Stimulated activated CD4-positive, alpha-beta T cell treated with anti-CD3 and anti-CD28 coated beads, Interleukin-4, amount 100 ng/mL, for 48 hours (primary cell): ENCODE results near the gene PTPRD.

ENCODE experiments used
- DNase-seq, 2 donors: peaks; one replicate each; pipeline ENCODE4 v3.0.0-alpha.2; 2020; ENCODE audit warnings: low read depth in 2 of 2

PTPRD gene

DNA sequence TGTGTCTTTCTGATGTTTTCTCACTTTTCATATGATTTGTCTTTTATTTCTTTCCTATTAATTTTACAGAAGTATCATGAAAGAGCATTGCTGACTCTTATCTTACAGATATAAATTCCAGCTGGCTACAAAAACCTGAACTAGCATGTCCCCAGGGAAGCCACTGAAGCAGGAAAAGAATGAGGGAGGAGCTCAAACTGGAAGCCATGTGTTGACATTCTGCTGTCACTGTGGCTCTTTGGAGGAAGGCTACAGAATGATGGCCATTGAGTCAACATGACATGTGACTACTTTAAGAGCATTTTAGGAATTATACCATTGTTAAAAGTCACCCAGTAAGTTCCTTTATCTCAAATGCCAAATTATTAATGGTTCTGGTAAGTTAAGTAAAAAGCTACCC lies 2174.9 kb downstream of the PTPRD start:
- no peak for DNase-seq

DNA sequence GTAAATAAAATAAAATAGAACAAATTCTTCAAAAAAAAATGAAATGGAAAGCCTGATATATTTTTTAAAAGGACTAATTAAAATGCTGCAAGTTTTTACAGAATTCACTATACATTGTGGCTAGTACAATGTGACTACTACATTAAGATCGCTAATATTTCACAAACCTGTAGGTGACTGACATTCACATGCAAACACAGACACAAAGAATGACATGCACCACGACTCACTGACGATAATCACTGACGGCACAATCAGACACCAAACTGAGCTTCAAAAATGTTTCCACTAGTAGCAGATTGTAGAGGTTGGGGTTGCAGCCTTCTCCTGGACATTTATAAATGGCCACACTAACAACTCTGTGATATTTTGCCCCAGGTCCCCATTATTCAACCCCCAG lies 2175.5 kb downstream of the PTPRD start:
- no peak for DNase-seq

DNA sequence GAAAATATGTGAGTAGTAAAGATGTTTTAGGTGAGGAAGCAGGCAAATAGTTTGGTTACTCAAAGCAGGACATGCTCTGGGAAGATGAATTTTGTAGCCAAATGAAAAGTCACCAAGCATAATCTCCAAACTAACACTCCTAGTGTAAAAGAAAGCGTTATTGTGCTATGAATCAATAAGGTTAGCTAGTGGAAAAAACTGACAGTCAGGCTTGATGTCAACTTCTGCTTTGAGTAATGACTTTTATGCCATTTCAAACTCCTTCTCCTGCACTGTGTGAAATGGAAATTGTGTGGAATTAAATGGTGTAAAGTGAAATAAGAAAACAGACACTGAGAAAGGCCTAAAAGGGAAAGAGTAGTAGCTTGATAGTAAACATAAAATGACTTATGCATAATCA lies 2176.0 kb downstream of the PTPRD start:
- no peak for DNase-seq

DNA sequence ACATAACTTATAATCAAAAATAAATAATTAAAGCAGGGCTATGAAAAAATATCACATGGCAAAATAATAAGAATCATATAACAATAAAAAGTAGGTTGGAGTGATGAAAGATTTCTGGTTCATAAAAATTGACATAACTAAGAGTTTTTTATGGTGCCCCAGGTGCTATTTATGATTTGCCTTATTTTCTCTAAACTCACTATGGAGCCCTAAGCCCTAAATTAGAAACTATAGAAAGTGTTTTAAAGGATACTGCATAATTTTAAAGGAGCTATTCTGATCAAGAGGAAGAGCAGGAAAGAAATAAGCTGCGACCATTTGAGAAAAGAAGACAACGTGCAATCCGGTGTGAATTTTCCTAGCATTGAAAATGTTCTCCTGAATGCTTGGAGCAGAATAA lies 2178.2 kb downstream of the PTPRD start:
- no peak for DNase-seq

DNA sequence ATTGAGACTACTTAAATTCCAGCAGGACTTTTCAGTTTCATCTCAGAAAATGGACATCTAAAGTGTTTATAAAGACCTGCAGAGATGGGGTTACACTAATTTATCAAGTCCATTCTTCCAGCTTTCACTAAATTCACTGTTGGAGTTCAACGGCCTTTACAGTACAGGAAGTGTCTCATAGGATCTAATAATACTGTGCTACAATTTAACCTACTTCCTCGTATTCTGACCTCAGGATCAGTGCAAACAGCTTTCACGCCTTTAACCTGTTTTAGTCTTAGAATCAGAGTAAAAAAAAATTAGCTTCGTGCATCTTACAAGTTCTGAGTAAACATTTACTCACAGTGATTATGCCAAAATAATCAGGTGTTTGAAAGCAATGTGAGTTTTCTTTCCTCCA lies 2180.6 kb downstream of the PTPRD start:
- no peak for DNase-seq

DNA sequence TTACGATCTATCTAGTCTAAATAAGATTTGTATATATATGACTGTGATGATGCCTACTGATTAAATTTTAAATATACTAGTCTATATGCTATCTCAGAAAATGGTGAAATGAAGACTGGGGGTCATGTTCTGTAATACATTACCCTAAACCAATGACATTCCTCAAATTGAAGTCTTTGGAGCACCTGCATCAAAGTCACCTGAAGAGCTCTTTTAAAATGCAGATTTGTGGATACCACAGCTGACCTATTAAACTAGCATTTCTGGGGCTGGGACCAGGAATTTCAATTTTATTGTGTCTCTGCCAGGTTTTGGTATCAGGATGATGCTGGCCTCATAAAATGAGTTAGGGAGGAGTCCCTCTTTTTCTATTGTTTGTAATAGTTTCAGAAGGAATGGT lies 2181.3 kb downstream of the PTPRD start:
- DNase-seq, result no peak

DNA sequence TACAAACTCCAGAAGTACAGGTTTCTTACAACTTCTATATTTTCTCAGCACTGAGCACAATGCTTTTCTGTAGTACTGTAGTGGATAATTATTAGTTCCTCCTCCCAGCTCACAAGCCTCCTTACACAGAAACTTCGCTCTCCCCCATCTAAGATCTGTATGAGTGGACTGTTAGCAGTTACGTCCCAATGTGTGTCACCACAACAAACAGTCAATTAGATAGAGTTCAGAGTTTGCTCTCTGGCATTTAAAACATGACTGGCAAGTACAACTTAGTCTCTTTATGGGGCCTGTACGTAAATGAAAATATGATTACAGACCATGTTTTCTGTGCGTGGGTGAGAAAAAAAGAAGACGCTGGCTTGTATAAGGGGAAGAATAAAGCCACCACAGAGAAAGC lies 2181.9 kb downstream of the PTPRD start:
- DNase-seq, result no peak

DNA sequence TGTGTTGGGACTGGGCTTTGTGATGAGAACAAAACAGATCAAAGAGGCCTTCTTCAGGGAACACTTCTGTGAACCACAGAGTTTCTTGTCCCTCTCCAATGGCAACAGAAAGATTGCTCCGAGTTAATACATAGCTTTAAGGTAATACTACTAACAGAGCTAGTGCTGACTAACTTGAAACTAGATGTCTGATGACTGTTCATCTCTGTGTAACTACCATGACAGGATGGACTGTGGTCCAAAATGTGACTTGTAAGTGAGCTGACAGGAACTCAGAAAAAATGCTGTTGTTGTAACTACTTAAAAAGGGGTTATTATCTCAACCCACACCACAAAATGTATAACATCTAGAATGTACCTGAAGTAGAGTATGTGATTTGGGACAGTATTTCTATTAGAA lies 2183.0 kb downstream of the PTPRD start:
- DNase-seq, result no peak

DNA sequence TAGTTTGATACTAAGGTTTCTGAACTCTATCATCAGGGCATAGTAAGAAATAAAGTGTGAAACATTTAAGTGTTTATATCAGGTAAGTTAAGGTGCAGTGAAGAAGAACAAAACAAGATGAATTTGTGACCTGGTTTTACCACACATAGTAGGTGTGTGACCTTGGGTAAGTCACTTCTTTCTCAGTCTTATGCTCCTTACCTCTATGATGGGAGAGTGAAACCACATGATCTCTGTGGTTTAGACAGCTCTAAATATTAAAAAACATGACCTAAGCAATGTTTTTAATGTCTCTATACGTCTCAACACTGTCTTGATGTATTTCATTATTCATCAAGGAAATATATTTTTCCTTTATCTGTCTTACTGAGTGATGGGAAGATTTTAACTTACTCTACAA lies 2183.6 kb downstream of the PTPRD start:
- no peak for DNase-seq

DNA sequence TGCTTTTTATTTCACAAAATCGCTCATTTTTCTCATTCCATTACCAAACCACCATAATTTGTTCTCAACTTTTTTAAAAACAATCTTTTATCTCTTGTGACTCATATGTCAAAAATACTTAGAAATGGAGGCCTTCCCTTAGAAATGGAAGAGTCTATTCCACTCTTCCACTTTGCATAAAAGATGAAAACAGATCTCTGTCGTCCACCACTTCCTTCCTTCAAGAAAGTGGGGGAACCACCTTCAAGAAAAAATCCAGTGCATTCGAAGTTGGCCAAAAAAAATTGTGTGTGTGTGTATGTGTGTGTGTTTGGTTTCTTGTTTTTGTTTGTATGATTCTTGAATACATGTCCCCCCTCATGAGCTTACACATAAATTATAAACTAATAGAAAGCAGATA lies 2184.4 kb downstream of the PTPRD start:
- no peak for DNase-seq

DNA sequence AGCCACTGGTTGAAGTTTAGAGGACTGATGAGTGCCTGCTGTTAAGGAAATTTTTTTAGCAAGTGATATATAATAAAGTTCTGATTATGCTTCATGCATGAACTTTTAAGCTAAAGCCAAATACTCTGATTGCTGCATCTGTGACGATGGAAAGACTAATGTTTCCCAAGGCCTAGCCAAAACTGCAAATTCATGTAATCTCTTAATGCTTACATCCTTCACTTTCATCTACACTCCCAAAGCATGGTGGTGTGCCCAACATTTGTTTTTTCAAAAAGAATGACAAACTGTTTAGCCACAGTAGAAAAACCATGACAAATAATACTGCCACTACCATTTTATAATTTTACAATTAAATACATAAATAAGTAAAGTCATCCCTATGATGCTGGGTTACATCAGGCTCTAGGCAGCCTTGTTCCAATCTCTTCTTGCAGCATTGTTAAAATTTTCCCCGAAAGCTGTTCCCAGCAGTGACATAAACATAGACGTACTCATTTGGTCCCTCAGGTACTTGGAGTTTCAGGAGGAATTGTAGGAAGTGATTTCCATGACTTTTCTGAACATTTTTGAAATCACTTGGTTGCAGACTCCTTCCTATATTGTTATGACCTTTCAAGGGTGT lies 2187.9 kb downstream of the PTPRD start:
- DNase-seq, result no peak

DNA sequence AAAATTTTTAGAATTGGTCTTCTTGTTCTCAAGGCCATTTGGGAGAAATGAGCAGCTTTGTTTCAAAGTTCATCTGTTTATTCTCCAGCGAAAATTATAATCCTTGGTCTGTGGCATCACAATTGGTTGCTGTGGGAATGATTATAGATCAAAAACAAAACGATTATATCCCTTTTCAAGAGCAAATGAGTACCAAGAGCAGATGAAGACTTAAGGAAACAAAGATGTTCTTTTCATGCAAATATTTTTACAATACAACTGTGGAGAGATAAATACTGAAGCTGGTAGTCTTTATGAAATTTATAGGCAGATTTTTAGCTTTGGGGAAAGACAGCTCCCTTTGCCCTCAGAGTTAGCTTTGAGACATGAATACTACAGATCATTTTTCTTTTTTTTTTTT lies 2192.4 kb downstream of the PTPRD start:
- no peak for DNase-seq

DNA sequence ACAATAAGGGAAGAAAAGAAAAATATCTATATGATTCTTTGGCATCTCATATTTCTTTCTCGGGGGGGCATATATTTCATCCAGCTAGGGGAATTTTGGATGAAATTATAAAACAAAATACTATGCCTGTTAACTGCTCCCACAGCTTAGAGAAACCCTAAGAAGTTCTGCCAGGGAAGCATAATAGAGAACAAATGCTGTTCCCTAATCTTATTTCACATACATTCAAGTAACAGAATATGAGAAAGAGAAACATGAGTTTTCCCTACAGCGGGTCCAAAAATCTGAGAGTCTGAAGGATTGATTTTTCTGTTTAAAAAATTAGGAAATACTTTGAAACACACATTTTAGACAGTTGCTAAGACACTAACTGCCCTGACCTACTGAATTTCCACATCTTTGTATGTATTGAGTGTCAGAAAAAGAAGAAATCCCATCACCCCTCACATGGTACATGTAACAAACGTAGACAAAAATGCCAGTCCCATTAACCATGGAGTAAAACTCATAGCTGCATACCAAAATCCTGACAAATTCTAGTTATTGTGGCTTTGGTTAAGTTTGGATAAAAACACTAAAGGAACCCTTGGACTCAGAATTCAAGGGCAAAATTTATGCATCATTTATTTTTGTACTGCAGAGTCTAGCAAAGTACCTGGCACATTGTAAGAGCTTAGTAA lies 2193.1 kb downstream of the PTPRD start:
- no peak for DNase-seq

DNA sequence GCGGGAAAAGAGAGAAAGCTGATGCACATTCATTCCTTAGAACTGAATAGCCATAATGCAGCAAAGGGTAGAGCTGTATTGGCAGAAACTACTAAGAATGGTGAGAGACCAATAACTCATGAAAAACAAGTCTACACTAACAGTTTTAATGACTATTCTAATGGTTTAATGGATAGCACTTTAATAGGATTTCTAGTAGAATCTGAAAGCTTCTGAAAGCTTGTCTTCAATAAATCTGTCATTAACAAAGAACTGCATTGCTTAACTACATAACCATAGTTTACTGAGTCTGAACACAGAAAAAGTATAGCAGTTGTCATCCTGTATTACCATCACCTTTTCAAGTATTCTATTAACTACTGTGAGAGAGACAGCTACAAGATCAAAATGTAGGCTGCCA lies 2195.5 kb downstream of the PTPRD start:
- no peak for DNase-seq

DNA sequence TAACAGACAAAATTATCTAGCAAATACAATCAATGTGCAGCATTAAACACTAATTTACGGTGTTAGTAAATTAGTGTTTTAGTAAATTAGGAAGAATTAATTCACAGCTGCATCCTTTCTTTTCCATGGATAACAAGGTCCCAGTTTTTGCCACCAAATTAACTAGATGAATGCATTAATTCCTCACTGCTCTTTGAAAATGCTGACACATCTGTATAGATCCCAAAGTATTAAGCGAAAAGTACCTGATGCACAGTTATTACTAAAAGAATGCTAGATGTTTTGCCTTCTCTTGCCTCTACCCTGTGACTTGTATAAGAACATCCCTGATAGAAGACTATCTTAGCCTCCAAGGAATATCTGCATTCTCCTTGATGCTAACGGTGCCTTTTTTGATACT lies 2200.5 kb downstream of the PTPRD start:
- no peak for DNase-seq

DNA sequence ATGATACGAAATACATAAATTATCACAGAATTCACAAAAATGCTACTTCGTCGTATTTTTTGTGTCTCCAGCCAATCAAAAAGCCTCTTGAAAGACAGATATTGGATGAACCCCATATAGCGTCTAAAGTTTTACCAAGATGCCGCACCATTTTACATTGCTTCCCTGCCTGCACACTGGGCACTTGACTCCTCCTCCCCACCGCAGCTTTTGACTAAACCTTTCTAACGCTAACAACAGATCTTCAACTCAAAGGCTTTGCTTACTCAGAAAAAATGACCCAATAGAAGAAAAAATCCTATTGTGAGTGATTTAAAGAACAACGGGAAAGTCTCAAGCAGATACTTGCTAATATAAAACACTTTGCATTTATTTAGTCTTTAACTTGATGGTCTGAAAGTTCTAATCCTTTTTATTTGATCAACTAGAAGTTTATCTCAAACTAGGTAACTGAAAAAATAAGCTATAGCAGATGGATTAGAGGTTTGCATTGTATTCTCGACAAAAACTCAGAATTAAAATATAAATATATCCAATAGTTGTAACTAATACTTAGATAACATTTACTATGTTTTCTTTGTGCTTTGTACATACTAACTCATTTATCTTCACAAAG lies 2204.1 kb downstream of the PTPRD start:
- DNase-seq, result no peak

DNA sequence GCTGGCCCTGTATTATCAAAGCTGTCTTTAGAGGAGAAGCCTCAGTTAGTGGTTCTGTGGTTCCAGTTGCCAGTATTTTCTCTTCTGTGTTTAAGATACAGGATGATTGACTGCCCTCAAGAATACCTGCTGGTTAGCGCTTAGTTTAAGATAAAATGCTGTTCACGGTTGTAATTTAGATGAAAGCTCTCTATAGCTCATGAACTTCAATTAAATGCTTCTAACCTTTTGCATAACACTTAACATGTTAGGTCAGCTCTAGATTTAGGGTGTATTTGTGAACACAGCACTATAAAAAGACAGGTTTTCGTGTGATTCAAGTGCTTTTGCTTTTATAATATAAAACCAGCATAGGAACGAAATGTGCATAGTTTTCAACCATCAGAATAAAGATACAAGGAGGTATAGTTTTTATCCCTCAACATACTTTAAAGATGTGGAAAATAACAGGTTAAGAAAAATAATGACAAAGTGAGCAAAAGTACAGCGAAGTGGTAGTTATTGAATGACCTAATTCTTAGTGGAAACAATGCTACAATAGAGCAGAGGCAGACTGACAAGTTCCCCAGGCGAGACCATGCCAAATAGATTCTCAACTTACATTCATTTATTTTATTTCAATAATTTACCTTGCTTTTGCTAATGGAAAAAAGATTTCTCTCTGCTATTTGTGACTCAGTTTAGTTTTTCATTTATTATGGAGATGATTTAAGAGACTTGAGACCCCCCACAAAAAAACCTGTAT lies 2210.7 kb downstream of the PTPRD start:
- no peak for DNase-seq

DNA sequence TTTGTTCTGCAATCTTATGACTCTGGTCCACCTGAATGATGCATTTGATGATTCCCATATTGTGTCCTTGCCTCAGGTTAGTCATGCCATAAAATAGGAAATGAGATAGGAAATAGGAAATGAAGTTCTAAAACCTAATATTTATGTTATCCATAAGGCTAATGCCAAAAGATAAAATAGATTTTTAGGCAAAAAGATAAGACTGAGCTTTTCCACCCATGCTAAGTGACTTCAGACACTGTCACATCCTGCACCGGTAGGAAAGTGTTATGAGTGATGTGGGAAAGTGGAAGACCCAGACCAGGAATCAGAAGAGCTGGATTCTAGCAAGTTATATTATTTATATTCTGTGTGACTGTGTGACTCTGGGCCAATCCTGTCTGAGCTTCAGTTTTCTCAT lies 2212.4 kb downstream of the PTPRD start:
- no peak for DNase-seq

DNA sequence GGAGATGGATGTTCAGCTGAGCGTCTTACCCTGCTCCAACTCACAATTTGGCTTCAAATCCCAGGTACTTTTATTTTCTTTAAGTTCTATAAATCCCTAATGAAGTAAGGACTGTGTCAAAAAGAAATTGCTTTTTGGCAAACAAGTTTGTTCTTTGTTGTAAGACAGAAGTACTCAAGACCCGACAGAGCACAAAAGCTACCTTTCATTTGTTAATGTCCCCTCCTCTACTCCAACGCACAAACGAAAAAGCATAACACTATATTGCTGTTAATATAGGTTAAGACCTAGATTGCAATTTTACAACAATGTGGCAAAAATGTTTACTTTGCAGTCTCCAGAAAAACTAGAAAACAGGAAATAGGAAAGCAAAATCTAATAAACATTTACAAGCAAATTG lies 2217.8 kb downstream of the PTPRD start:
- DNase-seq, result no peak

DNA sequence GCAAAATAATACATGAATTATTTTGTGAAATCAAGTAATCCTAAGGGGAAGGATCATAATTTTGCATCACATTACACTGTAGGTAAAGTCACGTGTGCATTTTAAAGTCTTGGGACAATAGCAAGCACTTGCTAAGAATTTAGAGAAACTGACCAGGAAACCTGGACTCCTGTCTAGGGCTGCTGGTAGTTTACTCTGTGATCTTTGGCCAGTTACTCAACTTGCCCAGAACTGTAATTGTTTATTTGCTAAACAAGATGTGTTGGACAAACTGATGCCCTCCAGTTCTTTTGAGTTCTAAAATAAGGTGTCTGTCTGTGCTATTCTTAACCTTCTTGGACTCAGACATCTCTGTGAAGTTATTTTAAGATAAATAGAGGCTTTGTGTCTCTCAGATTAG lies 2218.5 kb downstream of the PTPRD start:
- no peak for DNase-seq

DNA sequence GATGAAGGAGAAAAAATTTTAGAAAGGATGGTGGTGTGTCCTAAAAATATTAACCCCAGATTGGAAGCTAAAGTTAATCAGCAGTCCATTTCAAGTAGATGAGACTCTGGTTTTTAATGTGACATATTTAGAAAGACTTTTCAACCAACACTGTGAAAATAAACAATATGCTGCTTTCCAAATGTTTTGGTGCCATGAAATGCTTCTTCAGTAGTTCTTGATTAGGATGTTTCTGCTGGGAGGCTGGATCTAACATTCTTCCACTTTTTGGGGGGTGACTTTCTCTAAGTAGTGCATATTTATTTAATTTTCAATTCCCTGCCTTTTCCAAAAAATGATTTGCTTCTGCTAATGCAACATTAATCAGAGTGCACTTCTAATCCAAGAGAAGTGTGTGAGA lies 2219.9 kb downstream of the PTPRD start:
- DNase-seq, result no peak

DNA sequence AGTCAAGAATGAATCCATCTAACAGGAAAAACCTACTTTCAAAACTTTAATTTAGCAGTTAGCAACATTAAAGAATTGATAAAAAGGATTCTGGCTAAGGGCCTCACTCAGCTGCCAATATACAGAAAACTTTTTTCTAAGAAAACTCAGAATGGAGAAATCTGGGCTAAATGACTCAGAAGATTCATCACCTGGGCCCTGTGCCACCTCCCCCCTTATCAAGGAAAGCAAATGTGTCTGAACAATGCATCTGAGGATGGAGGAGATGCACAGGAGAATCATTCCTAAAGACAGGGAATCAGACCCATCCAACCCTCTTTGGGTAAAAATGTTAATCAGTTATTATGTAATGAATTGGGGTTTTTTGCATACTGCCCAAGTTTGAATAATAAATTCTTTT lies 2221.2 kb downstream of the PTPRD start:
- DNase-seq, result no peak

DNA sequence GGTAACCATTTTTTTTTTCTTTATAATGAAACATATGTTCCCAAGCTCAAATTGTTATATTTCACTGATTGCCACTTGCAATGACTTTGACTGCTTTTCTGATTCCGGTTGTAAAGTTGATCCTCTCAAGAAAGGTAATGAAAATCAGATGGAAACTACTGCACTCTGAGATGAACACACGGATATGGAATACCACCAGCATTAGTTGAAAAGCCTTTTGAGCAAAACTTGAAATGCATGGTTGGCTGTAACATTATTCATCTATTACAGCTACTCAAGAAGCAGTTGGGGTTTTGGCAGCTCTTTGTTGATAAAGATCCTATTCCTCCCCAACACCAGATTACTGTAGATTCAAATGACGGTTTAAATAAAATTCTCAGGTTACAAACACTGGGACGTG lies 2221.7 kb downstream of the PTPRD start:
- no peak for DNase-seq
